IPS DF 6.9 (cell line): ENCODE results near the gene RILPL1.
"Not testable (repeated sequence)": the region's sequence is repeated elsewhere in the genome, so short reads cannot be mapped to it uniquely, and the experiment has no call there.

Experiments
- DNase-seq: peaks from one replicate; pipeline ENCODE4 v3.0.0-alpha.2; 2013; ENCODE audit warnings: low read depth, low spot score
- H3K27ac ChIP-seq: one replicate; pipeline ENCODE4 v1.5.1; 2013; ENCODE audit warnings: low read length, control low read depth
- H3K27me3 ChIP-seq: 2 replicates; pipeline ENCODE4 v1.6.1; 2013; ENCODE audit warnings: mild to moderate bottlenecking, low read length; ENCODE audit not compliant: control insufficient read depth, insufficient read depth
- H3K36me3 ChIP-seq: 2 replicates; pipeline ENCODE4 v1.6.1; 2013; ENCODE audit warnings: low read length; ENCODE audit not compliant: control insufficient read depth, insufficient read depth
- H3K4me1 ChIP-seq: 2 replicates; pipeline ENCODE4 v1.6.1; 2013; ENCODE audit warnings: low read length; ENCODE audit not compliant: control insufficient read depth, insufficient read depth
- H3K4me3 ChIP-seq: 2 replicates; pipeline ENCODE4 v1.5.1; 2013; ENCODE audit warnings: mild to moderate bottlenecking, low read length
- H3K9me3 ChIP-seq: 2 replicates; pipeline ENCODE4 v1.6.1; 2013; ENCODE audit warnings: low read length, inconsistent platforms; ENCODE audit not compliant: control insufficient read depth, insufficient read depth
- WGBS: extraction: QIAGEN DNeasy Blood & Tissue Kit; methylation state at CpG from one replicate; pipeline ENCODE4 v1.1.7; 2013; ENCODE audit warnings: mixed read lengths, missing lambda C conversion rate; ENCODE audit not compliant: insufficient read length, insufficient coverage; 5-methylcytosine and 5-hydroxymethylcytosine counted together

The RILPL1 gene

GRCh38 chr12:123445388-123446332 lies 87.9 kb downstream of the RILPL1 start:
- Histone ChIP-seq H3K4me3 (no peak overlapping the region), H3K27ac (no peak overlapping the region), H3K36me3 (no peaks in the 10 kb centered on the region), H3K9me3 (no peaks in the 10 kb centered on the region), H3K27me3 (no peaks in the 10 kb centered on the region), H3K4me1 (no peaks in the 10 kb centered on the region; the same call in 1 of the 2 replicates)
- no CpG with 5 or more reads among the region's 18 CpGs for WGBS
- DNase-seq, result no peak

- H3K9me3 ChIP-seq, result no peaks in the 10 kb centered on the region
- H3K4me3 ChIP-seq, result no peak overlapping the region
- no peaks in the 10 kb centered on the region for H3K36me3 ChIP-seq
- H3K27ac ChIP-seq, result no peak overlapping the region
- no peaks in the 10 kb centered on the region for H3K27me3 ChIP-seq
- no CpG with 5 or more reads among the region's 8 CpGs for WGBS
- DNase-seq, result no peak
- H3K4me1 ChIP-seq, result no peaks in the 10 kb centered on the region; the same call in 1 of the 2 replicates
These were observed 89.2 kb downstream of the RILPL1 start for GRCh38 chr12:123444092-123445026.

GRCh38 chr12:123442774-123443173 lies 90.7 kb downstream of the RILPL1 start:
- Histone ChIP-seq H3K27ac (no peak overlapping the region), H3K27me3 (no peaks in the 10 kb centered on the region; the same call in 1 of the 2 replicates), H3K36me3 (no peaks in the 10 kb centered on the region), H3K4me3 (no peak overlapping the region), H3K4me1 (no peaks in the 10 kb centered on the region), H3K9me3 (no peaks in the 10 kb centered on the region)
- DNase-seq, result no peak
- WGBS, result no CpG with 5 or more reads among the region's 4 CpGs

GRCh38 chr12:123441523-123442164 lies 91.9 kb downstream of the RILPL1 start:
- Histone ChIP-seq H3K4me1 (no peaks in the 10 kb centered on the region), H3K27me3 (peaks cover 2% of the 10 kb centered on the region), H3K27ac (no peak overlapping the region), H3K4me3 (no peak overlapping the region), H3K9me3 (no peaks in the 10 kb centered on the region), H3K36me3 (no peaks in the 10 kb centered on the region)
- no peak for DNase-seq
- WGBS, result no CpG with 5 or more reads among the region's 13 CpGs

GRCh38 chr12:123436017-123436964 lies 97.2 kb downstream of the RILPL1 start, which contains the start of gene RILPL2:
Gene RILPL2 (minus strand): TSS chr12:123436684. CDS start chr12:123436420, 264 bp downstream.
- WGBS, result no CpG with 5 or more reads among the region's 69 CpGs
- Histone ChIP-seq H3K27me3 (peaks cover 5% of the 10 kb centered on the region), H3K4me1 (no peaks in the 10 kb centered on the region), H3K9me3 (no peaks in the 10 kb centered on the region), H3K4me3 (peak within 1 kb of the TSS; percentile 50), H3K36me3 (no peaks in the 10 kb centered on the region), H3K27ac (no peak within 1 kb of the TSS)
- no peak for DNase-seq

GRCh38 chr12:123435636-123436016 lies 97.9 kb downstream of the RILPL1 start:
- Histone ChIP-seq H3K36me3 (no peaks in the 10 kb centered on the region), H3K27me3 (peaks cover 5% of the 10 kb centered on the region), H3K9me3 (no peaks in the 10 kb centered on the region), H3K4me3 (peak overlapping the region; percentile 50), H3K4me1 (no peaks in the 10 kb centered on the region), H3K27ac (no peak overlapping the region)
- no peak for DNase-seq
- WGBS, result no CpG with 5 or more reads among the region's 5 CpGs

- Histone ChIP-seq H3K36me3 (no peaks in the 10 kb centered on the region), H3K9me3 (no peaks in the 10 kb centered on the region), H3K4me1 (no peaks in the 10 kb centered on the region), H3K27ac (no peak overlapping the region), H3K27me3 (peaks cover 5% of the 10 kb centered on the region), H3K4me3 (no peak overlapping the region)
- no peak for DNase-seq
- no CpG with 5 or more reads among the region's 6 CpGs for WGBS
These were observed 99.9 kb downstream of the RILPL1 start for GRCh38 chr12:123433615-123434014.

- not testable (repeated sequence) for DNase-seq, H3K27me3 ChIP-seq, H3K4me3 ChIP-seq, H3K27ac ChIP-seq, H3K4me1 ChIP-seq, H3K9me3 ChIP-seq, H3K36me3 ChIP-seq
- WGBS, result no CpG with 5 or more reads among the region's 15 CpGs
These were observed 101.3 kb downstream of the RILPL1 start for GRCh38 chr12:123431951-123432817.

- DNase-seq, H3K4me1 ChIP-seq, H3K36me3 ChIP-seq, H3K27me3 ChIP-seq, H3K4me3 ChIP-seq, H3K27ac ChIP-seq, H3K9me3 ChIP-seq: not testable (repeated sequence)
- no CpG with 5 or more reads among the region's 8 CpGs for WGBS
These were observed 104.4 kb downstream of the RILPL1 start for GRCh38 chr12:123429101-123429500.
